WERI-Rb-1 (cell line): ENCODE data around the gene VTI1A.

ENCODE experiments used
- DNase-seq: peaks from one replicate; pipeline ENCODE4 v3.0.0-alpha.2; 2020
- H3K27ac ChIP-seq: fragments of 250-450 bp; sonication (Bioruptor Pico); 2 replicates; pipeline ENCODE4 v1.5.1; 2020; ENCODE audit warnings: mild to moderate bottlenecking, moderate library complexity
- H3K27me3 ChIP-seq: fragments of 250-450 bp; sonication (Bioruptor Pico); 2 replicates; pipeline ENCODE4 v1.5.1; 2021; ENCODE audit warnings: mild to moderate bottlenecking, low read depth, moderate library complexity; ENCODE audit not compliant: insufficient read depth, severe bottlenecking
- H3K36me3 ChIP-seq: fragments of 250-450 bp; sonication (Bioruptor Pico); 2 replicates; pipeline ENCODE4 v1.5.1; 2020; ENCODE audit warnings: mild to moderate bottlenecking, moderate library complexity
- H3K4me3 ChIP-seq: 2 replicates; pipeline ENCODE4 v1.5.1; 2011; ENCODE audit warnings: low read depth, mild to moderate bottlenecking, control low read depth, low read length
- H3K9me3 ChIP-seq: fragments of 250-450 bp; sonication (Bioruptor Pico); 2 replicates; pipeline ENCODE4 v1.5.1; 2021; ENCODE audit warnings: mild to moderate bottlenecking, moderate library complexity; ENCODE audit not compliant: severe bottlenecking
- TF ChIP-seq, protein P1 (sequence below): IDR thresholded peaks from 2 replicates; pipeline ENCODE4 v1.5.1; 2011; ENCODE audit warnings: low read depth, mild to moderate bottlenecking, control low read depth, inconsistent platforms, low read length

The VTI1A gene

DNA sequence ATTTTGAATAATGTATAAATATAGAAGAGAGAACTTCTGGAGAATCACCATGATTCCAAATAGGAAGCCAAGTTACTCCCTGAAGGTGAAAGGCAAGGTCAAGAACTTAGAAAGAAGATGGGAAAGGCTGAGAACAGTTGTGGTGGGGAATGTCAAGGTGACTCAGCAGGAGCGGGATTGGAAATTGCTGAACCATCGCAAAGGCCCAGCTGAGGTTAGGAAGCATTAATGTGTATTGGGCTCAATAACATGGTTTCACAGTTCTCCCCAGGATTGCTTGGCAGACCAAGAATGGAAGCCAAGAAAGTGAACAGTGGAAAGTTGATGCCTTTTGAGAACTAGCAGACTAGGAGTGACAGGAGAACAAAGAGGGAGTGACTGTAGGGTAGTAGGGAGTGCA is 133.3 kb downstream of the VTI1A start:
- Histone ChIP-seq H3K4me3 (no peak overlapping the region), H3K9me3 (no peaks in the 10 kb centered on the region), H3K36me3 (no peaks in the 10 kb centered on the region), H3K27me3 (no peaks in the 10 kb centered on the region), H3K27ac (no peak overlapping the region)
- TF ChIP-seq, protein P1, sequence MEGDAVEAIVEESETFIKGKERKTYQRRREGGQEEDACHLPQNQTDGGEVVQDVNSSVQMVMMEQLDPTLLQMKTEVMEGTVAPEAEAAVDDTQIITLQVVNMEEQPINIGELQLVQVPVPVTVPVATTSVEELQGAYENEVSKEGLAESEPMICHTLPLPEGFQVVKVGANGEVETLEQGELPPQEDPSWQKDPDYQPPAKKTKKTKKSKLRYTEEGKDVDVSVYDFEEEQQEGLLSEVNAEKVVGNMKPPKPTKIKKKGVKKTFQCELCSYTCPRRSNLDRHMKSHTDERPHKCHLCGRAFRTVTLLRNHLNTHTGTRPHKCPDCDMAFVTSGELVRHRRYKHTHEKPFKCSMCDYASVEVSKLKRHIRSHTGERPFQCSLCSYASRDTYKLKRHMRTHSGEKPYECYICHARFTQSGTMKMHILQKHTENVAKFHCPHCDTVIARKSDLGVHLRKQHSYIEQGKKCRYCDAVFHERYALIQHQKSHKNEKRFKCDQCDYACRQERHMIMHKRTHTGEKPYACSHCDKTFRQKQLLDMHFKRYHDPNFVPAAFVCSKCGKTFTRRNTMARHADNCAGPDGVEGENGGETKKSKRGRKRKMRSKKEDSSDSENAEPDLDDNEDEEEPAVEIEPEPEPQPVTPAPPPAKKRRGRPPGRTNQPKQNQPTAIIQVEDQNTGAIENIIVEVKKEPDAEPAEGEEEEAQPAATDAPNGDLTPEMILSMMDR, result no peak
- no peak for DNase-seq

DNA sequence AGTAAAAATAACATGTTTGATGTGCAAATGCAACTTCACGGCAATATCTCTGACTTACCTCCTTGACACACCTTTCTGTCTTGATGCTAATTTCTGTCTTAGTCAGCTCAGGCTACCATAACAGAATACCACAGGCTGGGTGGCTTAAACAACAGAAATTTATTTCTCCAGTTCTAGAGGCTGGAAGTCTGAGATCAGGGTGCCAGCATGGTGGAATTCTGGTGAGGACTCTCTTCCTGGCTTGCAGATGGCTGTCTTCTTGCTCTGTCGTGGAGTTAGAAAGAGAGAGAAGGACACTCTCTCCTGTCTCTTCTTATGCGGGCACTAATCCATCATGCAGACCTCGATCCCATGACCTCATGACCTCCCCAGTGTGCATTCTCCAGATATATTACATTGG is 134.9 kb downstream of the VTI1A start:
- no peak overlapping the region for H3K4me3 ChIP-seq
- H3K9me3 ChIP-seq, result no peaks in the 10 kb centered on the region
- H3K27me3 ChIP-seq, result no peaks in the 10 kb centered on the region
- DNase-seq, result no peak
- TF ChIP-seq, protein P1, result no peak
- H3K27ac ChIP-seq, result no peak overlapping the region
- no peaks in the 10 kb centered on the region for H3K36me3 ChIP-seq

DNA sequence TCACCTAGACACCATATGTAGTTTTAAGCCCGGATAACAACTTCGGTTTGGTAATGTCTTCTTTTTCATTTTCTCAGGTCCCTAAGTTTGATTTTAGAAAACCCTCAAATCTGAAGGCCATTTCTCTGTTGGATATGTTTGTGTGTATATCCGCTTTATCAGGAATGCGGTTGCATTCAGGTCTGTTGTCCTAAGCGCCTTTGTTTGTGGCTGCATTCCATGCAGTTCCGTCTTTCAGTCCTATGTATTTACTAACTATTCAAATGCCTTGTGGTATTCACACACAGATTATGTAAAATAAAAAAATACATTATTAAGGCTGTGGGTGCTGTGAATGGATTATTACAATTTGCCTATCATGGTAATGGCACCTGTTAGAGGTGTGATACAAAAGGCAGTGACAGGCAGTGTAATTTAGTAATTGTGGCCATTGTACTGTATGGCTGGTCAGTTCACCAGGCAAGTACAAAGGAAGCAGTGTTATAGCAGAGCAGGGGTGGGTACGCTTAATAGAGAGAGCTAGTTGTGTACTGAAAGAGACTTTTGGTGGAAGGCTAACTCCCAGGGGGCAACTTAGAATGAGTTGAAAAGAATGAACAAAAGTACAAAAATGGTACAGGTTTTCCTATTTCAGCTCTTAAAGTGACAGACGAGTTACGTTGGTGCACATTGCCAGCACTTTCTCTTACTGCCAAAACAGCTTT is 136.4 kb downstream of the VTI1A start:
- no peak for DNase-seq
- H3K4me3 ChIP-seq, result no peak overlapping the region
- H3K27ac ChIP-seq, result no peak overlapping the region
- TF ChIP-seq, protein P1, result no peak
- no peaks in the 10 kb centered on the region for H3K27me3 ChIP-seq
- H3K36me3 ChIP-seq, result no peaks in the 10 kb centered on the region
- no peaks in the 10 kb centered on the region for H3K9me3 ChIP-seq

DNA sequence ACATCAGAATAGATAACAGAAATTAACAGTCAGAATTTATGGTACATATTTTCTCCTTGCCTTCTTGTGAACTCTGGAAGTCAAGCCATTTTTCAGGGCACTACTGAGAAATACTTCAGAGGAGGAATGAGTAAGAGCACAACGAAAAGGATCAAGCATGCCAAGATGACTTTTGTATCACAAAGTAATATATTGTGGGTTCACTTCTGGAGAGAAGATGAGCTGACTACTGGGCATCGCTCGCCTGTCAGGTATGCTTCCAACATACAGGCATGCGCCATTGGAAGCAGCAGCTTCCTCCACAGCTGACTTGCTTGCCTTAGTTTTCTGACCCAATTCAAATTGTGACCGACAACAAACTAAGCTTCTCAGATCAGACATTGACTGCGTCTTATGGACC is 137.3 kb downstream of the VTI1A start:
- no peak for DNase-seq
- no peaks in the 10 kb centered on the region for H3K27me3 ChIP-seq
- no peak overlapping the region for H3K4me3 ChIP-seq
- TF ChIP-seq, protein P1, result no peak
- no peak overlapping the region for H3K27ac ChIP-seq
- no peaks in the 10 kb centered on the region for H3K9me3 ChIP-seq
- H3K36me3 ChIP-seq, result no peaks in the 10 kb centered on the region

DNA sequence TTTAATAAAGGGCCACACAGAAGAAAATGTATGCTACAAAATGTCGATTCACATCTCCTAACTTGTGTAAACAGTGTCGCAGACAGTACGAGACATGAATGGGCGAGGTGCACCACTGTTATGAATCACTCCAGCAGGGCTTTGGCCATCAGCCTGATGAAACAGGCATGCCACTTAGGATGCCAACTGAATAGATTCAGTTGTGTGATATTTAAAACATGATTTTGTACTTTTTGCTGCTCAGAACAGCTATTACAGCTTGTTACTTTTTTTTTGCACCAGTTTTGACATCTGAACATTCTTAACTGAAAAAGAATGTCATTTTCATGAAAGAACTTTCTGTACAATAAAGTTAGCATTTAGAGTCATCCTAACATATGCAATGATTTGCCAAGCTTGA is 138.1 kb downstream of the VTI1A start:
- Histone ChIP-seq H3K9me3 (no peaks in the 10 kb centered on the region), H3K36me3 (no peaks in the 10 kb centered on the region), H3K4me3 (no peak overlapping the region), H3K27me3 (no peaks in the 10 kb centered on the region), H3K27ac (no peak overlapping the region)
- DNase-seq, result no peak
- TF ChIP-seq, protein P1, result no peak

DNA sequence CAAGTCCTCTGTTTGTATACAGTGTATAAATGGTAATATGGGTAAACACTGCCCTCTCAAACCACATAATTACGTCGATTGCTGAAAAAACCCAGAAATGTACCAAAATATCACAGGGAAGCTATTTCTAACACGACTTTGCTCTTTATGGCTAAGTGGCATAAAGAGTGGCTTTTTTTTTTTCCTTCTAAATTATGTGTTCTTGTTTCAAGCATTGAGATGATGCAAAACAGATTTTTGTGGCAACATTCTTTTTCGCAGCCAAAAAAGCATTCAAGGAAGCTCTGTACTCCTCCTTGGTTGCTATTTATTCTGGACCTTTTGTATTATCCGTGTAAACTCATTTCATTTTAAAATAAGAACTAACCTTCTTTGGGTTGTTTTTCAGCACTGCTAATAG is 138.9 kb downstream of the VTI1A start:
- TF ChIP-seq, protein P1, result no peak
- H3K27ac ChIP-seq, result no peak overlapping the region
- no peaks in the 10 kb centered on the region for H3K9me3 ChIP-seq
- no peaks in the 10 kb centered on the region for H3K36me3 ChIP-seq
- no peak for DNase-seq
- no peak overlapping the region for H3K4me3 ChIP-seq
- H3K27me3 ChIP-seq, result no peaks in the 10 kb centered on the region
